Measurements from ENCODE around the gene APOC3.

DNA sequence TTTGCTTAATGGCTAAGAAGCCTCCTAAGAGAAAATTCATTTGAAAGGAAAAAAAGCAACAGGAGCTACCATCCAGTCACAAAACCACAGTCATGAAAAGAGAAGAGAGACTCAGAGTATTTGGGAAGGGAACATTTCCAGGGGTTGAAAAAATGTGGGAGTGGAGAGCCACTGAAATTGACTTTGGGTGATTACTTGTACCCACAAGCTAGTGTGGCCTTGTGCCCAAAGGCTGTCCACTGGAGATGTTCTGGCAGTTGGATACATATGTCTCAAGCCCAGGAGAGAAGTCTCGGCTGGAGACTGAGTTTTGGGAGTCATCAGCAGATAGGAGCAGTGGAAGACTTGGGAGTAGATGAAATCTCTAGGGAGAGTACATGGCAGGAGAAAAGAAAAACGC is 34.9 kb upstream of the APOC3 start:
- TF ChIP-seq RAD21 (IDR thresholded peaks at IDR 0.05) (no peak), YY1 (IDR thresholded peaks at IDR 0.05) (no peak), EGR1 (IDR thresholded peaks at IDR 0.05; ENCODE audit: low read depth in 2 of 2) (no peak), SP1 (IDR thresholded peaks at IDR 0.05) (no peak), RXRA (IDR thresholded peaks at IDR 0.05) (no peak), JUND (IDR thresholded peaks at IDR 0.05) (no peak), GABPA (IDR thresholded peaks at IDR 0.05 in 1 of 2, conservative IDR thresholded peaks at IDR 0.05 in 1 of 2) (no peak), FOXA1 (IDR thresholded peaks at IDR 0.05) (no peak)
- TF ChIP-seq, protein P1, sequence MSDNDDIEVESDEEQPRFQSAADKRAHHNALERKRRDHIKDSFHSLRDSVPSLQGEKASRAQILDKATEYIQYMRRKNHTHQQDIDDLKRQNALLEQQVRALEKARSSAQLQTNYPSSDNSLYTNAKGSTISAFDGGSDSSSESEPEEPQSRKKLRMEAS (IDR thresholded peaks at IDR 0.05), result no peak
- TF ChIP-seq, protein P2, sequence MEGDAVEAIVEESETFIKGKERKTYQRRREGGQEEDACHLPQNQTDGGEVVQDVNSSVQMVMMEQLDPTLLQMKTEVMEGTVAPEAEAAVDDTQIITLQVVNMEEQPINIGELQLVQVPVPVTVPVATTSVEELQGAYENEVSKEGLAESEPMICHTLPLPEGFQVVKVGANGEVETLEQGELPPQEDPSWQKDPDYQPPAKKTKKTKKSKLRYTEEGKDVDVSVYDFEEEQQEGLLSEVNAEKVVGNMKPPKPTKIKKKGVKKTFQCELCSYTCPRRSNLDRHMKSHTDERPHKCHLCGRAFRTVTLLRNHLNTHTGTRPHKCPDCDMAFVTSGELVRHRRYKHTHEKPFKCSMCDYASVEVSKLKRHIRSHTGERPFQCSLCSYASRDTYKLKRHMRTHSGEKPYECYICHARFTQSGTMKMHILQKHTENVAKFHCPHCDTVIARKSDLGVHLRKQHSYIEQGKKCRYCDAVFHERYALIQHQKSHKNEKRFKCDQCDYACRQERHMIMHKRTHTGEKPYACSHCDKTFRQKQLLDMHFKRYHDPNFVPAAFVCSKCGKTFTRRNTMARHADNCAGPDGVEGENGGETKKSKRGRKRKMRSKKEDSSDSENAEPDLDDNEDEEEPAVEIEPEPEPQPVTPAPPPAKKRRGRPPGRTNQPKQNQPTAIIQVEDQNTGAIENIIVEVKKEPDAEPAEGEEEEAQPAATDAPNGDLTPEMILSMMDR (IDR thresholded peaks at IDR 0.05; ENCODE audit: low read depth, low read length, missing input control), result no peak
- TF ChIP-seq, protein P3, sequence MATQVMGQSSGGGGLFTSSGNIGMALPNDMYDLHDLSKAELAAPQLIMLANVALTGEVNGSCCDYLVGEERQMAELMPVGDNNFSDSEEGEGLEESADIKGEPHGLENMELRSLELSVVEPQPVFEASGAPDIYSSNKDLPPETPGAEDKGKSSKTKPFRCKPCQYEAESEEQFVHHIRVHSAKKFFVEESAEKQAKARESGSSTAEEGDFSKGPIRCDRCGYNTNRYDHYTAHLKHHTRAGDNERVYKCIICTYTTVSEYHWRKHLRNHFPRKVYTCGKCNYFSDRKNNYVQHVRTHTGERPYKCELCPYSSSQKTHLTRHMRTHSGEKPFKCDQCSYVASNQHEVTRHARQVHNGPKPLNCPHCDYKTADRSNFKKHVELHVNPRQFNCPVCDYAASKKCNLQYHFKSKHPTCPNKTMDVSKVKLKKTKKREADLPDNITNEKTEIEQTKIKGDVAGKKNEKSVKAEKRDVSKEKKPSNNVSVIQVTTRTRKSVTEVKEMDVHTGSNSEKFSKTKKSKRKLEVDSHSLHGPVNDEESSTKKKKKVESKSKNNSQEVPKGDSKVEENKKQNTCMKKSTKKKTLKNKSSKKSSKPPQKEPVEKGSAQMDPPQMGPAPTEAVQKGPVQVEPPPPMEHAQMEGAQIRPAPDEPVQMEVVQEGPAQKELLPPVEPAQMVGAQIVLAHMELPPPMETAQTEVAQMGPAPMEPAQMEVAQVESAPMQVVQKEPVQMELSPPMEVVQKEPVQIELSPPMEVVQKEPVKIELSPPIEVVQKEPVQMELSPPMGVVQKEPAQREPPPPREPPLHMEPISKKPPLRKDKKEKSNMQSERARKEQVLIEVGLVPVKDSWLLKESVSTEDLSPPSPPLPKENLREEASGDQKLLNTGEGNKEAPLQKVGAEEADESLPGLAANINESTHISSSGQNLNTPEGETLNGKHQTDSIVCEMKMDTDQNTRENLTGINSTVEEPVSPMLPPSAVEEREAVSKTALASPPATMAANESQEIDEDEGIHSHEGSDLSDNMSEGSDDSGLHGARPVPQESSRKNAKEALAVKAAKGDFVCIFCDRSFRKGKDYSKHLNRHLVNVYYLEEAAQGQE (IDR thresholded peaks at IDR 0.05), result no peak

Data from liver (tissue), 3 donors.